GM06990 (cell line): ENCODE measurements around the gene DARS1.

Experiments used
- DNase-seq: peaks from one replicate; pipeline ENCODE4 v3.0.0-alpha.2; 2011; ENCODE audit not compliant: insufficient read length; ENCODE audit errors: extremely low read depth
- H3K27me3 ChIP-seq: replicated peaks from 2 replicates; pipeline ENCODE4 v1.6.0; 2011; ENCODE audit warnings: low read length; ENCODE audit not compliant: control insufficient read depth, insufficient read depth
- H3K36me3 ChIP-seq: 2 replicates; pipeline ENCODE4 v1.5.1; 2011; ENCODE audit warnings: low read length; ENCODE audit not compliant: control insufficient read depth, insufficient read depth
- H3K4me3 ChIP-seq: replicated peaks from 2 replicates; pipeline ENCODE4 v1.5.1; 2011; ENCODE audit warnings: low read depth, mild to moderate bottlenecking, control low read depth, low read length
- CTCF ChIP-seq: IDR thresholded peaks from 2 replicates; pipeline ENCODE4 v1.5.1; 2011; ENCODE audit warnings: low read length, control low read depth, mild to moderate bottlenecking, inconsistent platforms; ENCODE audit not compliant: insufficient read depth, poor library complexity, severe bottlenecking

The DARS1 gene

DNA sequence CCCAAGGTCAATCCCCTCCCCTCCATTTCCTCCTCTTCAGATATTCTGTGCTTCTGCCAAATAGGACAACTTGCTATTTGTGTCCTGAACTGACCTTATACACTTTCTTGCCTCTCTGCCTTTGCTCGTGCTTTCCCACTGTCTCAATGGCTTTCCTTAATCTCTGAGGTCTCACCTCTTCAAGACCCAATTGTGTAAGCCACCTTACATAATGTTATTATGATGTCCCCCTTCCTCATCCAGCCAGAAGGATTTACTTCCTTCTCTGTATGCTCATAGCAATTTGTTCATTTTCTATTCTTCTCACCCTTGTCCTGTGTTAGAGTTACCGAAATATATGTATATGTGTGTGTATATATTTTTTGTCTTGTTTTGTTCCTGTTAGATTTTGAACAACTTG, 26.9 kb upstream of the DARS1 start:
- TF ChIP-seq CTCF = no peak
- Histone ChIP-seq H3K36me3 (no peaks in the 10 kb centered on the region), H3K27me3 (no peaks in the 10 kb centered on the region), H3K4me3 (no peak overlapping the region)
- no peak for DNase-seq

DNA sequence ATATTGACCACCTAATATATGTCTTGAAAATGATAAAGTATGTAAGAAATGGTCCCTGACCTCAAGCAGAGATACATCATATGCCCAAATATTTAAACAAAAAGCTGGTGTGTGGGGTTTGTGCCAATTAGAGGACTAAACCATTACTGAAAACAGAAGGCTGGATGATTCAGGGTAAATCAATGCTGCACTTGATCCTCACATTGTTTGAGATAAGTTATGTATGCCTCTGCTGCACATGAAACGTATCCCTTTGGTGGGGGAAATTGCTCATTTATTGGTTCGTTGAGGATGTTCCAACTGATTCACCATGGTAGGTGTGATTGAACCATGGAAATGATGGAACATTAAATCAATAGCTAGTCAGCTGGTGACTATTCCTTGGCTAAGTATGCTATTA, 24.7 kb upstream of the DARS1 start:
- DNase-seq = no peak
- no peaks in the 10 kb centered on the region for H3K36me3 ChIP-seq
- H3K27me3 ChIP-seq = no peaks in the 10 kb centered on the region
- no peak overlapping the region for H3K4me3 ChIP-seq
- TF ChIP-seq CTCF = no peak

- TF ChIP-seq CTCF = no peak
- H3K27me3 ChIP-seq = no peaks in the 10 kb centered on the region
Measured at GRCh38 chr2:136008205-136008865, 22.9 kb upstream of the DARS1 start.

GRCh38 chr2:136006658-136007057, 21.2 kb upstream of the DARS1 start:
- DNase-seq = no peak
- H3K36me3 ChIP-seq = no peaks in the 10 kb centered on the region
- TF ChIP-seq CTCF = no peak

More at GRCh38 chr2:136008205-136008865, 22.9 kb upstream of the DARS1 start:
- no peak overlapping the region for H3K4me3 ChIP-seq
- no peaks in the 10 kb centered on the region for H3K36me3 ChIP-seq
- DNase-seq = no peak

DNA sequence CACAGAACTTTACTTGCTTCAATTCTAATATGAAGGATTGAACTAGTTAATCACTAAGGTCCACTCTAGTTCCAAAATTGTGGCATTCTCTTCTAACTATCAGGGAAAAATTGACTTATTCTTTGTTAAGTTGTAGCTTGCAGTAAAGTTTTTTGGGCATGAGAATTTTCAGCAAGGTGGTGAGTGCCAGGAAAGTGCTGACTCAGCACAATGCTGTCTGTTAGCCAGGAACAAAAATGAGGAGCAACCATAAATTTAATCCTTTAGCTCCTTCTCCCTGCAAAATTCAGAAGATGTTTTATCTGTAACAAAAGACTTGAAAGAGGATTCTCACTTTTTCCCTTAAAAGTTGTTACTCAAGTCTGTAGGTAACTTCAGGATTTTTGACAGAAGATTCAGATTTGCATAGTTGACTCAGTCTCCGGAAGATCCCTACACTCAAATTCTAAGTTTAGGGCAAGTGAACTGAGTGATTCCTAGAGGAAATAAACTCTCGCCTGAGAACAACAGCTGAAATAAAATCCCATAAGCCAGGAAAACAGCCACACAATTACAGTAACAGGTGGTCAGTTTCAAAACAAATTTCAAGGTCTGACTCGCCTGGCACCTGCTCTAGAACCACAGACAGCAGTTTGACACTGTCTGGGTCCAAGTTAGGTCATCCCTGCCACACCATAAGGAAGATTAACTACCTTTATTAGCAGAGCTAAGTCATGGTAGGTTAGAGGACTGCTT, 20.2 kb upstream of the DARS1 start:
- Histone ChIP-seq H3K36me3 (no peaks in the 10 kb centered on the region), H3K27me3 (no peaks in the 10 kb centered on the region), H3K4me3 (no peak overlapping the region)
- DNase-seq = no peak
- no peak for TF ChIP-seq CTCF

More at GRCh38 chr2:136006658-136007057, 21.2 kb upstream of the DARS1 start:
- Histone ChIP-seq H3K4me3 (no peak overlapping the region), H3K27me3 (no peaks in the 10 kb centered on the region)
